Measurements from ENCODE around the gene GLG1. TPM values are rescaled to one million over a fixed set of nuclear protein-coding genes. Genes with fewer than 3 reads are reported as not detected.
"Not testable (repeated sequence)": the region's sequence is repeated elsewhere in the genome, so short reads cannot be mapped to it uniquely, and the experiment has no call there.

The GLG1 gene
- total and polyA plus RNA-seq, 9 donors, result 84.4 to 144 (median 123) TPM

DNA sequence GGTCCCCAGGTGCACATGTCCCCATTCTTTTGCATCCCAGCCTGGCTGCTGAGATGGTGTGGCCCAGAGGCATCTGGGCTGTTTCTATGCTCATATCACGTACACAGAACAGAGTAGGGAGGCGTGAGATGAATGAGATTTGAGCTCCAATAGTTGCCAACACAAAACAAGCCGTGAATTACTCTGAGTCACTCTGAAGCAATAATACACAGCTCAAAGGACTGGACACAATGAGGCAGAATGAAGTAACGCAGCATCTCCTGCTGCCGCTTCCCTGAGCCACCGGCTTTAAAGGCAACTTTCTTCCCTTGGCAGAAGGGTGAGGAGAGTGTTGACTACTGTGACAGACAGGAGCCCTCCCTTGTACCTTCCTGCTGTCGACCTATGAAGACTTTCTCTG is 151.7 kb downstream of the GLG1 start:
- WGBS (ENCODE audit: insufficient coverage), result 92% methylated on average over 4 of the region's 7 CpGs
- Histone ChIP-seq H3K27ac (ENCODE audit: low read length) (no peak overlapping the region), H3K36me3 (ENCODE audit: control insufficient read depth, insufficient read depth, low read length) (peaks cover 79% of the 10 kb centered on the region), H3K9me3 (replicated peaks; ENCODE audit: control insufficient read depth, low read depth, low read length) (no peaks in the 10 kb centered on the region), H3K4me3 (ENCODE audit: low read length) (no peak overlapping the region), H3K27me3 (ENCODE audit: control insufficient read depth, insufficient read depth, low read length) (no peaks in the 10 kb centered on the region), H3K4me1 (ENCODE audit: control insufficient read depth, insufficient read depth, low read length) (no peaks in the 10 kb centered on the region)
- no peak for DNase-seq

GRCh38 chr16:74451951-74452758 is 154.8 kb downstream of the GLG1 start:
- Histone ChIP-seq H3K36me3 (ENCODE audit: control insufficient read depth, insufficient read depth, low read length) (peaks cover 79% of the 10 kb centered on the region), H3K9me3 (replicated peaks; ENCODE audit: control insufficient read depth, low read depth, low read length) (no peaks in the 10 kb centered on the region), H3K4me3 (ENCODE audit: low read length) (no peak overlapping the region), H3K27me3 (ENCODE audit: control insufficient read depth, insufficient read depth, low read length) (no peaks in the 10 kb centered on the region), H3K27ac (ENCODE audit: low read length) (no peak overlapping the region), H3K4me1 (ENCODE audit: control insufficient read depth, insufficient read depth, low read length) (peaks cover 7% of the 10 kb centered on the region)
- DNase-seq, result no peak
- 89% methylated on average over 5 of the region's 14 CpGs for WGBS (ENCODE audit: insufficient coverage)

DNA sequence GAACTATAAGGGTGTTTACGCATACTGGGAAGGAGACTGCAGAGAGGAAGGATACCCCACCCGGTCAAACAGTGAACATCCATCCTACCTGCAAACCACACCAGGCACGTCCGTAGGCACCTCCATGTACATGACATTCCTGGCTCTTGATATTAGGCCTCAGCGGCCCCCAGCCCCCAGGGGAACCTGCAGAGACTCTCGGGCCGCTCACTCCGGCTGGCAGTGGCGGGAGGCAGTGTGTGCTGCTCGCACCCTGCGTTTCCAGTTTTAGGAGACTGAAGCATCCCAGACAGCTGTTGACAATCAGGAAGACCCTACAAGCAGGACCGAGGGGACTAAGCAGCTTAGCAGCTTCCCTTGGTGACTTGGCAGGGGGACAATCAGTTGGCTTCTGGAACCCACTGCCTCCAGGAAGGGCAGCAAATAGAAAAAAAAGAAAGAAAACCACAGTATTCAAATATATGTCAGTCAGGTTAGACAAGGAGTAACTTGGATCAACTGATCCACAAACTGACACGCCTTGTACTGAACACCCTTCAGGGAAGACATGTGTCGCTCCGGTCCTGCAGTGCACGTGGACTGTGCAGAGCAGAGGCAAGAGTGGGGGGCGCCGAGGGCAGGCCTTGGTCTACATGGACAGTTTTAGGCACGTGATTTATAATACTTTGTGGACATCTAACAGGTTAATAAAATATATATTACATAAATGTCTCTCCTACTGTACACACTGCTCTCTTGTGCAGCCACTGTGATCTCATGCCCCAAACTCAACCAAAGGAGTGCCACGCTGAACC is 155.8 kb downstream of the GLG1 start:
- H3K36me3 ChIP-seq (ENCODE audit: control insufficient read depth, insufficient read depth, low read length), result peaks cover 69% of the 10 kb centered on the region
- no peak overlapping the region for H3K27ac ChIP-seq (ENCODE audit: low read length)
- no peak overlapping the region for H3K4me3 ChIP-seq (ENCODE audit: low read length)
- no peak for DNase-seq
- H3K4me1 ChIP-seq (ENCODE audit: control insufficient read depth, insufficient read depth, low read length), result peaks cover 7% of the 10 kb centered on the region
- H3K27me3 ChIP-seq (ENCODE audit: control insufficient read depth, insufficient read depth, low read length), result no peaks in the 10 kb centered on the region
- H3K9me3 ChIP-seq (replicated peaks; ENCODE audit: control insufficient read depth, low read depth, low read length), result no peaks in the 10 kb centered on the region
- WGBS (ENCODE audit: insufficient coverage), result 85% methylated on average over 13 of the region's 20 CpGs

DNA sequence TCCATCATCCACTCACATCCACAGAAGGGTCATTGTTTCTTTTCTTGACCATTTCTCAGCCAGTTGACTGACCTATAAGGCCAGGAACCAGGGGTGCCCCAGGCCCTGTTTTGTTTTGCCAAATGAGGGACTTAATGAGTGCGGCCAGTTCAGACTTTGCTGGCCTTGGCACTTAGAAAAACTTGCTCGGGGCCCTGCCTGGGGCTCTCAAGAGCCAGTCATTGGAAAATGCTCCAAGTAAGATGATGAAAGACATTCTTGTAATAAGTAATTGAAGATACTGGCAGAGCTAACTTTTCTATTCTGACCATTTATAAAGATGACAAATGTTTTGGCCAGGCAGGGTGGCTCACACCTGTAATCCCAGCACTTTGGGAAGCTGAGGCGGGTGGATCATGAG is 156.7 kb downstream of the GLG1 start:
- H3K27ac ChIP-seq (ENCODE audit: low read length), result no peak overlapping the region
- WGBS (ENCODE audit: insufficient coverage), result 100% methylated on average over 1 of the region's 3 CpGs
- H3K9me3 ChIP-seq (replicated peaks; ENCODE audit: control insufficient read depth, low read depth, low read length), result no peaks in the 10 kb centered on the region
- H3K36me3 ChIP-seq (ENCODE audit: control insufficient read depth, insufficient read depth, low read length), result peaks cover 60% of the 10 kb centered on the region
- no peaks in the 10 kb centered on the region for H3K27me3 ChIP-seq (ENCODE audit: control insufficient read depth, insufficient read depth, low read length)
- peaks cover 7% of the 10 kb centered on the region for H3K4me1 ChIP-seq (ENCODE audit: control insufficient read depth, insufficient read depth, low read length)
- H3K4me3 ChIP-seq (ENCODE audit: low read length), result no peak overlapping the region
- DNase-seq, result no peak

- no peak for DNase-seq
- 93% methylated on average over 5 of the region's 5 CpGs for WGBS (ENCODE audit: insufficient coverage)
- H3K4me1 ChIP-seq (ENCODE audit: control insufficient read depth, insufficient read depth, low read length), result peaks cover 7% of the 10 kb centered on the region
- no peaks in the 10 kb centered on the region for H3K27me3 ChIP-seq (ENCODE audit: control insufficient read depth, insufficient read depth, low read length)
- H3K9me3 ChIP-seq (replicated peaks; ENCODE audit: control insufficient read depth, low read depth, low read length), result no peaks in the 10 kb centered on the region
- no peak overlapping the region for H3K4me3 ChIP-seq (ENCODE audit: low read length)
- peaks cover 54% of the 10 kb centered on the region for H3K36me3 ChIP-seq (ENCODE audit: control insufficient read depth, insufficient read depth, low read length)
- H3K27ac ChIP-seq (ENCODE audit: low read length), result peak overlapping the region; percentile 42
Measured at GRCh38 chr16:74449470-74449869, 157.4 kb downstream of the GLG1 start.

GRCh38 chr16:74448990-74449389 is 157.9 kb downstream of the GLG1 start:
- Histone ChIP-seq H3K36me3 (ENCODE audit: control insufficient read depth, insufficient read depth, low read length) (peaks cover 54% of the 10 kb centered on the region), H3K4me3 (ENCODE audit: low read length) (no peak overlapping the region), H3K9me3 (replicated peaks; ENCODE audit: control insufficient read depth, low read depth, low read length) (no peaks in the 10 kb centered on the region), H3K27ac (ENCODE audit: low read length) (peak overlapping the region; percentile 42), H3K27me3 (ENCODE audit: control insufficient read depth, insufficient read depth, low read length) (no peaks in the 10 kb centered on the region), H3K4me1 (ENCODE audit: control insufficient read depth, insufficient read depth, low read length) (peaks cover 7% of the 10 kb centered on the region)
- peak; percentile 57 for DNase-seq
- WGBS (ENCODE audit: insufficient coverage), result no CpG with 5 or more reads among the region's 8 CpGs

DNA sequence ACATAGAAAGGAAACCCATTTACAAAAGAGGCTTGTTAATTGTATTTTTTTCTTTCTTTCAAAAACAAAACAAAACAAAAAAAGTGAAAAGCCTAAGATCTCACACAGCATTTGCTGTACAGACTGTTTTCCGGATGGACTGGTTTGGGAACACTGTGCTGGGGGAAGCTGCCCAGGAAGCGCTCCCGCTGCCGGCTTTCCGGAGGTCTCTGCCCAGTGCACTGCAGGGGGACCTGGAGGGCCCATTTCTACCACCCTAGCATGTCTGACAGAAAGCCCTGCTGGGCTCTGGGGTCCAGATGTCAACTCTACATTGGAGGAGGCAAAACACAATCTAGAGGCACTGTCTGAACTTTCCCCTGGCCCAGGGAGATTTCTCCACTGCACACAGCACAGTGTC is 159.3 kb downstream of the GLG1 start:
- Histone ChIP-seq H3K36me3 (ENCODE audit: control insufficient read depth, insufficient read depth, low read length) (peaks cover 44% of the 10 kb centered on the region), H3K27me3 (ENCODE audit: control insufficient read depth, insufficient read depth, low read length) (no peaks in the 10 kb centered on the region), H3K9me3 (replicated peaks; ENCODE audit: control insufficient read depth, low read depth, low read length) (no peaks in the 10 kb centered on the region), H3K4me1 (ENCODE audit: control insufficient read depth, insufficient read depth, low read length) (peaks cover 7% of the 10 kb centered on the region), H3K27ac (ENCODE audit: low read length) (no peak overlapping the region), H3K4me3 (ENCODE audit: low read length) (no peak overlapping the region)
- WGBS (ENCODE audit: insufficient coverage), result 89% methylated on average over 5 of the region's 5 CpGs
- no peak for DNase-seq

DNA sequence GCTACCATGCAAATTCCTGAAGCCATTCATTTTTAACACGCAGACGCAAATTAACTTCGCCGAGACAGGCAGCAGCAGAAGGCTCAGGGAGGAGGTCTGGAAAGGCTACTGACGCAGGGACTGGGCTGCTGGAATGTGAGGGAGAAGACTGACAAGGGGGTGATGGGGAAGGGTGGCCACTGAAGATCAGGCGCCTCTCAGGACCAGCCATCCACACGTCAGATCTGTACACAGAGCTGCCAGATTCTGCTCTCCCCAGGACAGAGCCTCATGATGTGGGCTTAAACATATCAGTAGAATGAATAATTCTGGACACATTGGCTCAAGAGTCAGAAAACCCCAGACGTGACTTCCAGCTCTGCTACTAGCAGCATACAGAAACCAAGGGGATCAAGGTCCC is 160.0 kb downstream of the GLG1 start:
- Histone ChIP-seq H3K27me3 (ENCODE audit: control insufficient read depth, insufficient read depth, low read length) (no peaks in the 10 kb centered on the region), H3K36me3 (ENCODE audit: control insufficient read depth, insufficient read depth, low read length) (peaks cover 37% of the 10 kb centered on the region), H3K4me1 (ENCODE audit: control insufficient read depth, insufficient read depth, low read length) (peaks cover 7% of the 10 kb centered on the region), H3K4me3 (ENCODE audit: low read length) (no peak overlapping the region), H3K27ac (ENCODE audit: low read length) (no peak overlapping the region), H3K9me3 (replicated peaks; ENCODE audit: control insufficient read depth, low read depth, low read length) (no peaks in the 10 kb centered on the region)
- 64% methylated on average over 2 of the region's 8 CpGs for WGBS (ENCODE audit: insufficient coverage)
- no peak for DNase-seq

DNA sequence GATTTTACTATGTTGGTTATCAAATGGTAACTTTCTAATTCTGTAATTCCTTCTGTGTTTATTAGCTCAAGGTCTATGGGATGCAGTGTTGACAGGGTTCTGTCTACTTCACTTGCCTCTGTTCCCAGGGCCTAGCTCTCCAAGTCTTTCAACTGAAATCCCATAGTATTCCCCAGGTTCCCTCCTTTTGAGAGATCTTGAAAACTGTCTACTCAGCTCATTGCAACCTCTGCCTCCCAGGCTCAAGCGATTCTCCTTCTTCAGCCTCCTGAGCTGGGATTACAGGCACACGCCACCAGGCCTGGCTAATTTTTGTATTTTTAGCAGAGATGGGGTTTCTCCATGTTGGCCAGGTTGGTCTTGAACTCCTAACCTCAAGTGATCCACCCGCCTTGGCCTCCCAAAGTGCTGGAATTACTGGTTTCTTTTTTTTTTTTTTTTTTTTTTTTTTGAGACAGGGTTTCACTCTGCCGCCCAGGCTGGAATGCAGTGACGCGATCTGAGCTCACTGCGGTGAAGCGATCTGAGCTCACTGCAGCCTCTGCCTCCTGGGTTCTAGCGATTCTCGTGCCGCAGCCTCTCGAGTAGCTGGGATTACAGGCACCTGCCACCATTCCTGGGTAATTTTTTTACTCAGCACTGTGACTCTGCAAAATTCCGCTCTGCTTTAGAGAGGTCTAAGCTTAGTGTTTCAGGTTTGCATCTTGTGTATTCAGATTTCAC is 163.1 kb downstream of the GLG1 start:
- H3K27ac ChIP-seq (ENCODE audit: low read length); H3K9me3 ChIP-seq (replicated peaks; ENCODE audit: control insufficient read depth, low read depth, low read length); DNase-seq; H3K27me3 ChIP-seq (ENCODE audit: control insufficient read depth, insufficient read depth, low read length); H3K4me3 ChIP-seq (ENCODE audit: low read length); H3K4me1 ChIP-seq (ENCODE audit: control insufficient read depth, insufficient read depth, low read length): not testable (repeated sequence)
- WGBS (ENCODE audit: insufficient coverage), result 100% methylated on average over 5 of the region's 13 CpGs
- peaks cover 13% of the 10 kb centered on the region for H3K36me3 ChIP-seq (ENCODE audit: control insufficient read depth, insufficient read depth, low read length)

DNA sequence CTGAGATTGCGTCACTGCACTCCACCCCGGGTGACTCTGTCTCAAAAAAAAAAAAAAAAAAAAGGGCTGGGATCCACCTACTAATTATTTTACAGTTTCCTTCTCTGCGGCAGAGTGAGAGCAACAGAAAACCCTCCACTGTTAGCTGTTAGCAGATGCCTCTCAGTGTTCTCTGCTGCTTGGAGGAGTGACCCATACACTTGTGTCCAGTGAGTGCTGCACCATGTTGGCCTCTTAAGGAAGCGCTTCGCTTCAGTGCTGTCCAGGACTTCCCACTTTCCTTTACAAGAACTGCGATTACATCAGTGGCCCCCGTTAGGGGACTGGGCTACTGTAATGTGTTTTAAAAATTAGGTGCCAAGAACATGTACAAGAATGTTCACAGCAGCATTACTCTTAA is 167.2 kb downstream of the GLG1 start:
- no peaks in the 10 kb centered on the region for H3K27me3 ChIP-seq (ENCODE audit: control insufficient read depth, insufficient read depth, low read length)
- peaks cover 5% of the 10 kb centered on the region for H3K36me3 ChIP-seq (ENCODE audit: control insufficient read depth, insufficient read depth, low read length)
- no peaks in the 10 kb centered on the region for H3K9me3 ChIP-seq (replicated peaks; ENCODE audit: control insufficient read depth, low read depth, low read length)
- no peak overlapping the region for H3K4me3 ChIP-seq (ENCODE audit: low read length)
- H3K27ac ChIP-seq (ENCODE audit: low read length), result no peak overlapping the region
- H3K4me1 ChIP-seq (ENCODE audit: control insufficient read depth, insufficient read depth, low read length), result no peaks in the 10 kb centered on the region
- WGBS (ENCODE audit: insufficient coverage), result no CpG with 5 or more reads among the region's 7 CpGs
- DNase-seq, result no peak

Data from muscle of leg (tissue), 11 donors.